ENCODE results near the gene CDH5.

DNA sequence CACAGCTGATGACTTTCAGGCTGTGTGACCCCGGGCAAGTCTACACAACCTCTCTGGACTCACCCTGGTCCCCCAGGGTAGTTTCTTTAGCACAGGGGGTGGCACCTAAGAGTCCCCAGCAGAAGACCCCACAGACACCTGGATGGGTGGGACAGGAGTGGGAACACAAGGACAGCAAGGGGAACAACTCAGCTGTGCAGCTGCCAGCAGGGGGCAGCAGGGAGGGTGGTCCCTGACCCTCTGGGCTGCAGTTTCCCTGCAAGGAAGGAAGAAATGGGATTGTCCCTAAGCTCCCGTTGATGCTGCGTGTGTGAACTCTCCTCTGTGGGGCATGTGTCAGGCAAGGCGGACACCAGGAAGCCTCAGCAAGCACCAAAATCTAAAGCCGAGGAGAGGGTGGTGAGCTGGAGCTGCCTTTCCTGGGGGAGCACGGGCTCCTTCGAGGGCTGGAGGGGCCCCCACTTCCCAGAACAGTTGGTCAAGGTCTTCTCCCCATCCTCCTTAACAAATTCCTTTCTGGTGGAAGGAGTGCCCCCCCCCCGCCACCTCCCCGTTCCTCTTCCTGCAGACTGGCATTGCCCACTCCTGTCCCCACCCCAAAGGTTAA lies 24.1 kb upstream of the CDH5 start:
- TF ChIP-seq, protein P1, sequence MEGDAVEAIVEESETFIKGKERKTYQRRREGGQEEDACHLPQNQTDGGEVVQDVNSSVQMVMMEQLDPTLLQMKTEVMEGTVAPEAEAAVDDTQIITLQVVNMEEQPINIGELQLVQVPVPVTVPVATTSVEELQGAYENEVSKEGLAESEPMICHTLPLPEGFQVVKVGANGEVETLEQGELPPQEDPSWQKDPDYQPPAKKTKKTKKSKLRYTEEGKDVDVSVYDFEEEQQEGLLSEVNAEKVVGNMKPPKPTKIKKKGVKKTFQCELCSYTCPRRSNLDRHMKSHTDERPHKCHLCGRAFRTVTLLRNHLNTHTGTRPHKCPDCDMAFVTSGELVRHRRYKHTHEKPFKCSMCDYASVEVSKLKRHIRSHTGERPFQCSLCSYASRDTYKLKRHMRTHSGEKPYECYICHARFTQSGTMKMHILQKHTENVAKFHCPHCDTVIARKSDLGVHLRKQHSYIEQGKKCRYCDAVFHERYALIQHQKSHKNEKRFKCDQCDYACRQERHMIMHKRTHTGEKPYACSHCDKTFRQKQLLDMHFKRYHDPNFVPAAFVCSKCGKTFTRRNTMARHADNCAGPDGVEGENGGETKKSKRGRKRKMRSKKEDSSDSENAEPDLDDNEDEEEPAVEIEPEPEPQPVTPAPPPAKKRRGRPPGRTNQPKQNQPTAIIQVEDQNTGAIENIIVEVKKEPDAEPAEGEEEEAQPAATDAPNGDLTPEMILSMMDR (conservative IDR thresholded peaks at IDR 0.05; ENCODE audit: low read depth, low read length) = peak; percentile 71
- TF ChIP-seq EZH2 (IDR thresholded peaks at IDR 0.05; ENCODE audit: low read length, unreplicated experiment) (no peak), EZH2phosphoT487 (IDR thresholded peaks at IDR 0.05; ENCODE audit: borderline replicate concordance, low read length) (no peak)

All from PC-3 (cell line).